WTC11 (cell line): ENCODE measurements around the gene CHRNB1.
A peak's percentile ranks its signal among the peaks of the same experiment; 100 is the strongest.

ENCODE experiments used
- CBFB ChIP-seq: sonication (generic); formaldehyde crosslinking; IDR thresholded peaks from 2 replicates; pipeline ENCODE4 v1.8.1; 2022; ENCODE audit warnings: mild to moderate bottlenecking, low read depth, missing genetic modification reagents
- CREB1 ChIP-seq: sonication (generic); formaldehyde crosslinking; IDR thresholded peaks from 2 replicates; pipeline ENCODE4 v1.8.0; 2023; ENCODE audit warnings: mild to moderate bottlenecking, missing genetic modification reagents
- CREM ChIP-seq: sonication (generic); formaldehyde crosslinking; IDR thresholded peaks from 2 replicates; pipeline ENCODE4 v1.8.1; 2022; ENCODE audit warnings: mild to moderate bottlenecking, missing genetic modification reagents, moderate library complexity
- FOXJ3 ChIP-seq: sonication (generic); formaldehyde crosslinking; IDR thresholded peaks from 2 replicates; pipeline ENCODE4 v1.9.0; 2021; ENCODE audit warnings: missing genetic modification reagents, mild to moderate bottlenecking, borderline replicate concordance
- GTF2I ChIP-seq: fragments of 250-450 bp; sonication (Bioruptor Pico); conservative IDR thresholded peaks from 2 replicates; pipeline ENCODE4 v1.4.0; 2021; ENCODE audit warnings: mild to moderate bottlenecking
- NR2C2 ChIP-seq: sonication (generic); formaldehyde crosslinking; IDR thresholded peaks from 2 replicates; pipeline ENCODE4 v1.8.0; 2022; ENCODE audit warnings: mild to moderate bottlenecking, missing genetic modification reagents
- ZBTB21 ChIP-seq: sonication (generic); formaldehyde crosslinking; IDR thresholded peaks from 2 replicates; pipeline ENCODE4 v1.8.1; 2023; ENCODE audit warnings: mild to moderate bottlenecking, missing genetic modification reagents, borderline replicate concordance
- ZNF138 ChIP-seq: sonication (generic); formaldehyde crosslinking; conservative IDR thresholded peaks from 2 replicates; pipeline ENCODE4 v1.8.1; 2022; ENCODE audit warnings: mild to moderate bottlenecking, moderate library complexity, missing genetic modification reagents
- TF ChIP-seq, protein P1 (sequence below): fragments of 200-600 bp; IDR thresholded peaks from 2 replicates; pipeline ENCODE4 v1.8.0; 2022; ENCODE audit warnings: antibody characterized with exemption
- TF ChIP-seq, protein P2 (sequence below): sonication (generic); formaldehyde crosslinking; IDR thresholded peaks from 2 replicates; pipeline ENCODE4 v1.8.0; 2023; ENCODE audit warnings: missing genetic modification reagents, mild to moderate bottlenecking, borderline replicate concordance
- TF ChIP-seq, protein P3 (sequence below): sonication (generic); formaldehyde crosslinking; IDR thresholded peaks from 2 replicates; pipeline ENCODE4 v1.8.1; 2023; ENCODE audit warnings: mild to moderate bottlenecking, missing genetic modification reagents, moderate library complexity
- TF ChIP-seq, protein P4 (sequence below): sonication (generic); formaldehyde crosslinking; IDR thresholded peaks from 2 replicates; pipeline ENCODE4 v1.8.0; 2022; ENCODE audit warnings: mild to moderate bottlenecking, missing genetic modification reagents

DNA sequence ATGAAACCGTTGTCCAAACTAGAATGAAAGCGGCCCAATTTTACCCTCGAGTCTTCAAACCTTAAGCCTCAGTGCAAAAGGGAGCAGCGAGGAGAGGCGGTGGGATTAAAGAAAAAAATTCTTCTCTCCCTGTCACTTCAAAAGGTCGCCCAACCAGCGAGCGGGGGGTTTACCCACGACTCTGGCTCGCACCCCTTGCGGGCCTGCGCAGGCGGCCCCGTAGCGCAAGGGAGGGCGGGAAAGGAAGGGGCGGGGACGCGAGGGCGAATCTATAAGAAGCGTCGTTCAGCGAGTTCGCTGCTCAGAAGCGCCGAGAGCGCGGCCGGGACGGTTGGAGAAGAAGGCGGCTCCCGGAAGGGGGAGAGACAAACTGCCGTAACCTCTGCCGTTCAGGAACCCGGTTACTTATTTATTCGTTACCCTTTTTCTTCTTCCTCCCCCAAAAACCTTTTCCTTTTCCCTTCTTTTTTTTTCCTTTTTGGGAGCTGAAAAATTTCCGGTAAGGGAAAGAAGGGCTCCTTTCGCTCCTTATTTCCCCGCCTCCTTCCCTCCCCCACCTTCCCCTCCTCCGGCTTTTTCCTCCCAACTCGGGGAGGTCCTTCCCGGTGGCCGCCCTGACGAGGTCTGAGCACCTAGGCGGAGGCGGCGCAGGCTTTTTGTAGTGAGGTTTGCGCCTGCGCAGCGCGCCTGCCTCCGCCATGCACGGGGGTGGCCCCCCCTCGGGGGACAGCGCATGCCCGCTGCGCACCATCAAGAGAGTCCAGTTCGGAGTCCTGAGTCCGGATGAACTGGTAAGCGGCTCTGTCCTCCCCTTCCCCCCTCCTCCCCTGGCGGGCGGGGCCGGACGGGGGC, 39.4 kb downstream of the CHRNB1 start, which contains the start of gene POLR2A:
- TF ChIP-seq, protein P1, sequence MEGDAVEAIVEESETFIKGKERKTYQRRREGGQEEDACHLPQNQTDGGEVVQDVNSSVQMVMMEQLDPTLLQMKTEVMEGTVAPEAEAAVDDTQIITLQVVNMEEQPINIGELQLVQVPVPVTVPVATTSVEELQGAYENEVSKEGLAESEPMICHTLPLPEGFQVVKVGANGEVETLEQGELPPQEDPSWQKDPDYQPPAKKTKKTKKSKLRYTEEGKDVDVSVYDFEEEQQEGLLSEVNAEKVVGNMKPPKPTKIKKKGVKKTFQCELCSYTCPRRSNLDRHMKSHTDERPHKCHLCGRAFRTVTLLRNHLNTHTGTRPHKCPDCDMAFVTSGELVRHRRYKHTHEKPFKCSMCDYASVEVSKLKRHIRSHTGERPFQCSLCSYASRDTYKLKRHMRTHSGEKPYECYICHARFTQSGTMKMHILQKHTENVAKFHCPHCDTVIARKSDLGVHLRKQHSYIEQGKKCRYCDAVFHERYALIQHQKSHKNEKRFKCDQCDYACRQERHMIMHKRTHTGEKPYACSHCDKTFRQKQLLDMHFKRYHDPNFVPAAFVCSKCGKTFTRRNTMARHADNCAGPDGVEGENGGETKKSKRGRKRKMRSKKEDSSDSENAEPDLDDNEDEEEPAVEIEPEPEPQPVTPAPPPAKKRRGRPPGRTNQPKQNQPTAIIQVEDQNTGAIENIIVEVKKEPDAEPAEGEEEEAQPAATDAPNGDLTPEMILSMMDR: no peak
- TF ChIP-seq, protein P2, sequence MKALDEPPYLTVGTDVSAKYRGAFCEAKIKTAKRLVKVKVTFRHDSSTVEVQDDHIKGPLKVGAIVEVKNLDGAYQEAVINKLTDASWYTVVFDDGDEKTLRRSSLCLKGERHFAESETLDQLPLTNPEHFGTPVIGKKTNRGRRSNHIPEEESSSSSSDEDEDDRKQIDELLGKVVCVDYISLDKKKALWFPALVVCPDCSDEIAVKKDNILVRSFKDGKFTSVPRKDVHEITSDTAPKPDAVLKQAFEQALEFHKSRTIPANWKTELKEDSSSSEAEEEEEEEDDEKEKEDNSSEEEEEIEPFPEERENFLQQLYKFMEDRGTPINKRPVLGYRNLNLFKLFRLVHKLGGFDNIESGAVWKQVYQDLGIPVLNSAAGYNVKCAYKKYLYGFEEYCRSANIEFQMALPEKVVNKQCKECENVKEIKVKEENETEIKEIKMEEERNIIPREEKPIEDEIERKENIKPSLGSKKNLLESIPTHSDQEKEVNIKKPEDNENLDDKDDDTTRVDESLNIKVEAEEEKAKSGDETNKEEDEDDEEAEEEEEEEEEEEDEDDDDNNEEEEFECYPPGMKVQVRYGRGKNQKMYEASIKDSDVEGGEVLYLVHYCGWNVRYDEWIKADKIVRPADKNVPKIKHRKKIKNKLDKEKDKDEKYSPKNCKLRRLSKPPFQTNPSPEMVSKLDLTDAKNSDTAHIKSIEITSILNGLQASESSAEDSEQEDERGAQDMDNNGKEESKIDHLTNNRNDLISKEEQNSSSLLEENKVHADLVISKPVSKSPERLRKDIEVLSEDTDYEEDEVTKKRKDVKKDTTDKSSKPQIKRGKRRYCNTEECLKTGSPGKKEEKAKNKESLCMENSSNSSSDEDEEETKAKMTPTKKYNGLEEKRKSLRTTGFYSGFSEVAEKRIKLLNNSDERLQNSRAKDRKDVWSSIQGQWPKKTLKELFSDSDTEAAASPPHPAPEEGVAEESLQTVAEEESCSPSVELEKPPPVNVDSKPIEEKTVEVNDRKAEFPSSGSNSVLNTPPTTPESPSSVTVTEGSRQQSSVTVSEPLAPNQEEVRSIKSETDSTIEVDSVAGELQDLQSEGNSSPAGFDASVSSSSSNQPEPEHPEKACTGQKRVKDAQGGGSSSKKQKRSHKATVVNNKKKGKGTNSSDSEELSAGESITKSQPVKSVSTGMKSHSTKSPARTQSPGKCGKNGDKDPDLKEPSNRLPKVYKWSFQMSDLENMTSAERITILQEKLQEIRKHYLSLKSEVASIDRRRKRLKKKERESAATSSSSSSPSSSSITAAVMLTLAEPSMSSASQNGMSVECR: 0 out of 2 replicates have a peak, but pooled peaks have one; percentile 84
- TF ChIP-seq NR2C2 (CRISPR knock-in tag) (no peak; the same call in 1 of the 2 replicates), CBFB (CRISPR knock-in tag) (peak; percentile 89; the same call in 1 of the 2 replicates), FOXJ3 (CRISPR knock-in tag) (no peak), CREM (CRISPR knock-in tag) (0 out of 2 replicates have a peak, but pooled peaks have one; percentile 40), CREB1 (CRISPR knock-in tag) (no peak), ZNF138 (CRISPR knock-in tag) (no peak), GTF2I (CRISPR knock-in tag) (no peak), ZBTB21 (CRISPR knock-in tag) (peak; percentile 69; the same call in 1 of the 2 replicates)
- TF ChIP-seq, protein P3, sequence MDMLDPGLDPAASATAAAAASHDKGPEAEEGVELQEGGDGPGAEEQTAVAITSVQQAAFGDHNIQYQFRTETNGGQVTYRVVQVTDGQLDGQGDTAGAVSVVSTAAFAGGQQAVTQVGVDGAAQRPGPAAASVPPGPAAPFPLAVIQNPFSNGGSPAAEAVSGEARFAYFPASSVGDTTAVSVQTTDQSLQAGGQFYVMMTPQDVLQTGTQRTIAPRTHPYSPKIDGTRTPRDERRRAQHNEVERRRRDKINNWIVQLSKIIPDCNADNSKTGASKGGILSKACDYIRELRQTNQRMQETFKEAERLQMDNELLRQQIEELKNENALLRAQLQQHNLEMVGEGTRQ (CRISPR knock-in tag): no peak
- TF ChIP-seq, protein P4, sequence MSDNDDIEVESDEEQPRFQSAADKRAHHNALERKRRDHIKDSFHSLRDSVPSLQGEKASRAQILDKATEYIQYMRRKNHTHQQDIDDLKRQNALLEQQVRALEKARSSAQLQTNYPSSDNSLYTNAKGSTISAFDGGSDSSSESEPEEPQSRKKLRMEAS: peak; percentile 71
